ENCODE measurements around the gene ONECUT3.

GRCh38 chr19:1752757-1753728 lies at the start of gene ONECUT3:
- no peak for TF ChIP-seq RFX5 (IDR thresholded peaks at IDR 0.05; ENCODE audit: low read depth, low read length)
- TF ChIP-seq, protein P1, sequence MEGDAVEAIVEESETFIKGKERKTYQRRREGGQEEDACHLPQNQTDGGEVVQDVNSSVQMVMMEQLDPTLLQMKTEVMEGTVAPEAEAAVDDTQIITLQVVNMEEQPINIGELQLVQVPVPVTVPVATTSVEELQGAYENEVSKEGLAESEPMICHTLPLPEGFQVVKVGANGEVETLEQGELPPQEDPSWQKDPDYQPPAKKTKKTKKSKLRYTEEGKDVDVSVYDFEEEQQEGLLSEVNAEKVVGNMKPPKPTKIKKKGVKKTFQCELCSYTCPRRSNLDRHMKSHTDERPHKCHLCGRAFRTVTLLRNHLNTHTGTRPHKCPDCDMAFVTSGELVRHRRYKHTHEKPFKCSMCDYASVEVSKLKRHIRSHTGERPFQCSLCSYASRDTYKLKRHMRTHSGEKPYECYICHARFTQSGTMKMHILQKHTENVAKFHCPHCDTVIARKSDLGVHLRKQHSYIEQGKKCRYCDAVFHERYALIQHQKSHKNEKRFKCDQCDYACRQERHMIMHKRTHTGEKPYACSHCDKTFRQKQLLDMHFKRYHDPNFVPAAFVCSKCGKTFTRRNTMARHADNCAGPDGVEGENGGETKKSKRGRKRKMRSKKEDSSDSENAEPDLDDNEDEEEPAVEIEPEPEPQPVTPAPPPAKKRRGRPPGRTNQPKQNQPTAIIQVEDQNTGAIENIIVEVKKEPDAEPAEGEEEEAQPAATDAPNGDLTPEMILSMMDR (conservative IDR thresholded peaks at IDR 0.05; ENCODE audit: low read depth, low read length), result no peak
- no peak for TF ChIP-seq MAFK (IDR thresholded peaks at IDR 0.05; ENCODE audit: low read depth, low read length)
- TF ChIP-seq CEBPB (IDR thresholded peaks at IDR 0.05; ENCODE audit: low read depth, low read length), result no peak
- no peak for TF ChIP-seq BHLHE40 (IDR thresholded peaks at IDR 0.05; ENCODE audit: low read depth, low read length)
- TF ChIP-seq RAD21 (IDR thresholded peaks at IDR 0.05; ENCODE audit: low read length), result no peak
- TF ChIP-seq, protein P2, sequence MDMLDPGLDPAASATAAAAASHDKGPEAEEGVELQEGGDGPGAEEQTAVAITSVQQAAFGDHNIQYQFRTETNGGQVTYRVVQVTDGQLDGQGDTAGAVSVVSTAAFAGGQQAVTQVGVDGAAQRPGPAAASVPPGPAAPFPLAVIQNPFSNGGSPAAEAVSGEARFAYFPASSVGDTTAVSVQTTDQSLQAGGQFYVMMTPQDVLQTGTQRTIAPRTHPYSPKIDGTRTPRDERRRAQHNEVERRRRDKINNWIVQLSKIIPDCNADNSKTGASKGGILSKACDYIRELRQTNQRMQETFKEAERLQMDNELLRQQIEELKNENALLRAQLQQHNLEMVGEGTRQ (IDR thresholded peaks at IDR 0.05; ENCODE audit: low read depth, low read length), result no peak
- TF ChIP-seq FOS (IDR thresholded peaks at IDR 0.05; ENCODE audit: low read depth, low read length), result no peak
- TF ChIP-seq MAZ (IDR thresholded peaks at IDR 0.05; ENCODE audit: borderline replicate concordance, low read depth, low read length), result no peak
- no peak for TF ChIP-seq POLR2A (IDR thresholded peaks at IDR 0.05; ENCODE audit: low read depth, low read length)
- no peak for TF ChIP-seq RCOR1 (IDR thresholded peaks at IDR 0.05; ENCODE audit: insufficient replicate concordance, low read length)
- TF ChIP-seq MXI1 (IDR thresholded peaks at IDR 0.05; ENCODE audit: borderline replicate concordance, low read depth, low read length), result no peak
- no peak for TF ChIP-seq CHD1 (IDR thresholded peaks at IDR 0.05; ENCODE audit: low read depth, low read length)
- TF ChIP-seq ELK1 (IDR thresholded peaks at IDR 0.05; ENCODE audit: borderline replicate concordance, low read depth, low read length), result no peak
